ENCODE results near the gene ASB13. TPM values are rescaled to one million over a fixed set of nuclear protein-coding genes. Genes with fewer than 3 reads are reported as not detected.

ASB13 gene
- total RNA-seq, 1 experiment from 2014 or later, result 13.8 TPM

GRCh38 chr10:5648494-5649457 lies 17.6 kb downstream of the ASB13 start:
- DNase-seq, result peak; percentile 41
- no peak overlapping the region for H3K4me3 Mint-ChIP-seq

More at GRCh38 chr10:5648494-5649457, 17.6 kb downstream of the ASB13 start:
- Mint-ChIP-seq H3K27me3 (ENCODE audit: low read depth) (no peaks in the 10 kb centered on the region), H3K4me1 (peaks cover 5 to 7% of the 10 kb centered on the region in 2 experiments), H3K36me3 (ENCODE audit: insufficient read depth in 1 of 3, low read depth in 3 of 3) (peaks cover 23 to 44% (median 30%) of the 10 kb centered on the region in 3 experiments; a peak in 6 of 7 replicates), H3K9me3 (no peaks in the 10 kb centered on the region; a peak in 1 of 5 replicates), H3K27ac (peak overlapping the region in 1 of 3 experiments; percentile 63; a peak in 1 of 7 replicates)
- no peak overlapping the region for H3K9ac ChIP-seq (ENCODE audit: extremely low read depth, insufficient read length, low read length)
- H3K27ac ChIP-seq (ENCODE audit: insufficient read length, low read depth, low read length), result no peak overlapping the region
- no peak overlapping the region for H4K5ac ChIP-seq (ENCODE audit: insufficient read length, low read depth, low read length)
- no peaks in the 10 kb centered on the region for H3K27me3 ChIP-seq (ENCODE audit: insufficient read depth, low read length)
- no peak overlapping the region for H3K56ac ChIP-seq (ENCODE audit: insufficient read length, low read depth, low read length)
- no peak overlapping the region for H3K14ac ChIP-seq (ENCODE audit: insufficient read depth, low read length)
- H4K91ac ChIP-seq (ENCODE audit: insufficient read length, low read depth, low read length), result no peak overlapping the region
- H3K4me1 ChIP-seq (ENCODE audit: insufficient read depth, low read length), result no peaks in the 10 kb centered on the region
- H2BK15ac ChIP-seq (ENCODE audit: low read depth, low read length), result no peak overlapping the region
- H3K4ac ChIP-seq (ENCODE audit: low read depth, low read length), result no peak overlapping the region
- no peak overlapping the region for H2AK5ac ChIP-seq (ENCODE audit: insufficient read length, low read length)
- H3K79me1 ChIP-seq (ENCODE audit: insufficient read depth, low read depth, low read length, poor library complexity, severe bottlenecking), result no peaks in the 10 kb centered on the region
- no peak overlapping the region for H4K8ac ChIP-seq (replicated peaks; ENCODE audit: insufficient read length, low read depth, low read length)
- no peak overlapping the region for H2BK120ac ChIP-seq (ENCODE audit: low read depth, low read length, poor library complexity, severe bottlenecking)
- no peaks in the 10 kb centered on the region for H3K23me2 ChIP-seq (ENCODE audit: insufficient read length, low read depth, low read length, poor library complexity, severe bottlenecking)
- no CpG with 5 or more reads among the region's 50 CpGs for WGBS (ENCODE audit: extremely low coverage, insufficient read length, low lambda C conversion rate)
- H3K4me2 ChIP-seq (ENCODE audit: insufficient read depth, insufficient read length, low read length), result no peak overlapping the region
- no peak overlapping the region for H2AFZ ChIP-seq (ENCODE audit: low read length)
- H4K20me1 ChIP-seq (ENCODE audit: control insufficient read depth, insufficient read depth, insufficient read length), result no peaks in the 10 kb centered on the region
- no peak overlapping the region for H3K18ac ChIP-seq (ENCODE audit: insufficient read length, low read depth, low read length)
- no peak overlapping the region for H3T11ph ChIP-seq (ENCODE audit: low read length)
- TF ChIP-seq CTCF (conservative IDR thresholded peaks at IDR 0.05), result no peak
- H3K23ac ChIP-seq (ENCODE audit: insufficient read length, low read depth, low read length), result no peak overlapping the region
- no peak overlapping the region for H2BK5ac ChIP-seq (ENCODE audit: insufficient read length, low read length)
- H3K9me3 ChIP-seq (ENCODE audit: control insufficient read depth, low read depth, low read length), result no peaks in the 10 kb centered on the region
- no peak overlapping the region for H2BK20ac ChIP-seq (ENCODE audit: low read depth, low read length, poor library complexity, severe bottlenecking)
- no peak overlapping the region for H2BK12ac ChIP-seq (ENCODE audit: insufficient read length, low read depth, low read length)
- no peaks in the 10 kb centered on the region for H3K79me2 ChIP-seq (ENCODE audit: insufficient read depth, low read length)
